GM18861 (cell line): Measurements from ENCODE around the gene MTA2.

ENCODE experiments used
- ATAC-seq: cut with Tn5 transposase; IDR thresholded peaks from one replicate; pipeline ENCODE4 v1.9.1; 2021; ENCODE audit not compliant: unreplicated experiment

MTA2 gene

GRCh38 chr11:62547691-62548281 lies 53.9 kb downstream of the MTA2 start:
- ATAC-seq, result no peak

GRCh38 chr11:62546929-62547625 lies 54.6 kb downstream of the MTA2 start:
- no peak for ATAC-seq

GRCh38 chr11:62546244-62546928 lies 55.3 kb downstream of the MTA2 start, which contains the start of gene AHNAK:
Gene AHNAK (minus strand): TSS chr11:62546806. CDS start chr11:62536098, 10,708 bp downstream.
- ATAC-seq, result no peak

GRCh38 chr11:62545437-62546243 lies 56.0 kb downstream of the MTA2 start:
- no peak for ATAC-seq

GRCh38 chr11:62544581-62545436 lies 56.9 kb downstream of the MTA2 start:
- no peak for ATAC-seq

GRCh38 chr11:62543680-62544444 lies 57.8 kb downstream of the MTA2 start:
- no peak for ATAC-seq
